ENCODE measurements around the gene GAMT.

GRCh38 chr19:1432507-1432887 is 31.2 kb upstream of the GAMT start:
- TF ChIP-seq POLR2A (IDR thresholded peaks at IDR 0.05; ENCODE audit: low read depth, low read length) (no peak), POLR2AphosphoS5 (IDR thresholded peaks at IDR 0.05; ENCODE audit: low read depth, low read length) (no peak)
